Activated T-helper 9 cell treated with anti-CD3 and anti-CD28 coated beads, Interleukin-2, amount 50 U/mL, for 16 hours (primary cell): ENCODE data around the gene H19.

ENCODE experiments used
- DNase-seq: peaks from one replicate; pipeline ENCODE4 v3.0.0-alpha.2; 2020; ENCODE audit warnings: low read depth

The H19 gene

GRCh38 chr11:1946812-1947484, 50.7 kb downstream of the H19 start, which contains the start of gene MRPL23:
MRPL23 (plus strand) TSS chr11:1947332; CDS start chr11:1947363, 31 bp downstream.
- no peak for DNase-seq
